Suprapubic skin (tissue), 4 donors: ENCODE data around the gene GH1. TPM values are rescaled to one million over a fixed set of nuclear protein-coding genes. Genes with fewer than 3 reads are reported as not detected.
"Not testable (repeated sequence)": the region's sequence is repeated elsewhere in the genome, so short reads cannot be mapped to it uniquely, and the experiment has no call there.

ENCODE experiments used
- DNase-seq, 2 donors: peaks; one replicate each; pipeline ENCODE4 v3.0.0-alpha.2; 2019; ENCODE audit warnings: low spot score in 2 of 2
- H3K27ac ChIP-seq: fragments of 200-600 bp; sonication (generic); one replicate; pipeline ENCODE4 v1.5.1; 2019
- H3K27me3 ChIP-seq: fragments of 200-600 bp; sonication (generic); one replicate; pipeline ENCODE4 v1.5.1; 2019
- H3K36me3 ChIP-seq: fragments of 200-600 bp; sonication (generic); one replicate; pipeline ENCODE4 v1.5.1; 2019
- H3K4me1 ChIP-seq: fragments of 200-600 bp; sonication (generic); one replicate; pipeline ENCODE4 v1.5.1; 2019
- H3K4me3 ChIP-seq: fragments of 200-600 bp; sonication (generic); one replicate; pipeline ENCODE4 v1.5.1; 2019; ENCODE audit warnings: mild to moderate bottlenecking
- H3K9me3 ChIP-seq: fragments of 200-600 bp; sonication (generic); one replicate; pipeline ENCODE4 v1.5.1; 2019
- CTCF ChIP-seq, 2 donors: fragments of 200-600 bp in 1 of 2; fragments of 450-650 bp in 1 of 2; sonication (generic) in 1 of 2; IDR thresholded peaks; one replicate each; pipeline ENCODE4 v1.5.1; 2016 to 2019; ENCODE audit warnings: antibody characterized with exemption in 2 of 2, mild to moderate bottlenecking in 1 of 2, moderate library complexity in 1 of 2
- EP300 ChIP-seq: sonication (generic); formaldehyde crosslinking; IDR thresholded peaks from one replicate; pipeline ENCODE4 v1.6.1; 2017; ENCODE audit warnings: antibody characterized with exemption
- POLR2A ChIP-seq, 2 donors: fragments of 450-650 bp; IDR thresholded peaks; one replicate each; pipeline ENCODE4 v1.6.1; 2017; ENCODE audit warnings: antibody characterized with exemption in 2 of 2, mild to moderate bottlenecking in 2 of 2, moderate library complexity in 2 of 2
- POLR2AphosphoS5 ChIP-seq, 3 donors: sonication (generic); formaldehyde crosslinking; IDR thresholded peaks; one replicate each; pipeline ENCODE4 v1.6.1; 2017; ENCODE audit warnings: antibody characterized with exemption in 3 of 3
- WGBS: methylation state at CpG from one replicate; pipeline ENCODE4 v1.1.5; 2018; 5-methylcytosine and 5-hydroxymethylcytosine counted together
- total RNA-seq, 4 donors: library from RNA; depleted of rRNA; stranded (reverse); fragments of >200 nt; gene quantifications; one replicate each; pipeline ENCODE4 v1.1.0, GENCODE V29; 2016

Gene GH1
- total RNA-seq, 4 donors from 2014 or later: not detected

GRCh38 chr17:63916566-63917185 lies 2.0 kb downstream of the GH1 start:
- Histone ChIP-seq H3K27ac (no peak overlapping the region), H3K9me3 (no peaks in the 10 kb centered on the region), H3K36me3 (no peaks in the 10 kb centered on the region), H3K27me3 (no peaks in the 10 kb centered on the region), H3K4me3 (no peak overlapping the region), H3K4me1 (peaks cover 4% of the 10 kb centered on the region)
- DNase-seq: peak in 1 of 2 donors; percentile 27
- TF ChIP-seq POLR2A (IDR thresholded peaks at IDR 0.05) (no peak), POLR2AphosphoS5 (IDR thresholded peaks at IDR 0.05) (no peak), CTCF (IDR thresholded peaks at IDR 0.05) (no peak), EP300 (no peak)
- WGBS: 78% methylated on average over 12 of the region's 12 CpGs

GRCh38 chr17:63915753-63916152 lies 2.9 kb downstream of the GH1 start:
- DNase-seq: peak in 1 of 2 donors; percentile 20

GRCh38 chr17:63914471-63914870 lies 4.2 kb downstream of the GH1 start:
- no peaks in the 10 kb centered on the region for H3K36me3 ChIP-seq
- no peaks in the 10 kb centered on the region for H3K9me3 ChIP-seq
- no peak overlapping the region for H3K27ac ChIP-seq
- no peak for TF ChIP-seq POLR2A (IDR thresholded peaks at IDR 0.05)
- no peak for TF ChIP-seq POLR2AphosphoS5 (IDR thresholded peaks at IDR 0.05)
- TF ChIP-seq EP300: no peak
- no peak for TF ChIP-seq CTCF (IDR thresholded peaks at IDR 0.05)
- DNase-seq: peak in 1 of 2 donors; percentile 39
- H3K27me3 ChIP-seq: no peaks in the 10 kb centered on the region
- no peak overlapping the region for H3K4me3 ChIP-seq
- 92% methylated on average over 7 of the region's 7 CpGs for WGBS
- peaks cover 4% of the 10 kb centered on the region for H3K4me1 ChIP-seq

More at GRCh38 chr17:63915753-63916152, 2.9 kb downstream of the GH1 start:
- not testable (repeated sequence) for H3K4me3 ChIP-seq, H3K27me3 ChIP-seq, H3K27ac ChIP-seq, H3K36me3 ChIP-seq, H3K9me3 ChIP-seq, H3K4me1 ChIP-seq
- 76% methylated on average over 10 of the region's 10 CpGs for WGBS

GRCh38 chr17:63911657-63912100 lies 7.0 kb downstream of the GH1 start:
- peak in 1 of 2 donors; percentile 70 for DNase-seq
- Histone ChIP-seq H3K36me3 (no peaks in the 10 kb centered on the region), H3K9me3 (no peaks in the 10 kb centered on the region), H3K27me3 (no peaks in the 10 kb centered on the region), H3K4me1 (no peaks in the 10 kb centered on the region), H3K27ac (no peak overlapping the region), H3K4me3 (no peak overlapping the region)
- WGBS: 47% methylated on average over 6 of the region's 8 CpGs
- TF ChIP-seq CTCF (IDR thresholded peaks at IDR 0.05): peak; percentile 39 to 90
- TF ChIP-seq POLR2A (IDR thresholded peaks at IDR 0.05): no peak
- TF ChIP-seq EP300: no peak
- no peak for TF ChIP-seq POLR2AphosphoS5 (IDR thresholded peaks at IDR 0.05)

- no peaks in the 10 kb centered on the region for H3K27me3 ChIP-seq
- no peaks in the 10 kb centered on the region for H3K36me3 ChIP-seq
- peak in 1 of 2 donors; percentile 48 for DNase-seq
- H3K9me3 ChIP-seq: no peaks in the 10 kb centered on the region
- TF ChIP-seq CTCF (IDR thresholded peaks at IDR 0.05): no peak
- TF ChIP-seq EP300: no peak
- no peak for TF ChIP-seq POLR2AphosphoS5 (IDR thresholded peaks at IDR 0.05)
- TF ChIP-seq POLR2A (IDR thresholded peaks at IDR 0.05): no peak
- WGBS: 66% methylated on average over 15 of the region's 15 CpGs
- no peak within 1 kb of the TSS for H3K27ac ChIP-seq
- H3K4me1 ChIP-seq: no peaks in the 10 kb centered on the region
- H3K4me3 ChIP-seq: no peak within 1 kb of the TSS
These were observed 7.5 kb downstream of the GH1 start, which contains the start of gene CSHL1 for GRCh38 chr17:63911041-63911635. Gene CSHL1 (minus strand): TSS chr17:63911258. CDS start chr17:63911196, 62 bp downstream.
